Measurements from ENCODE around the gene EMP2.

DNA sequence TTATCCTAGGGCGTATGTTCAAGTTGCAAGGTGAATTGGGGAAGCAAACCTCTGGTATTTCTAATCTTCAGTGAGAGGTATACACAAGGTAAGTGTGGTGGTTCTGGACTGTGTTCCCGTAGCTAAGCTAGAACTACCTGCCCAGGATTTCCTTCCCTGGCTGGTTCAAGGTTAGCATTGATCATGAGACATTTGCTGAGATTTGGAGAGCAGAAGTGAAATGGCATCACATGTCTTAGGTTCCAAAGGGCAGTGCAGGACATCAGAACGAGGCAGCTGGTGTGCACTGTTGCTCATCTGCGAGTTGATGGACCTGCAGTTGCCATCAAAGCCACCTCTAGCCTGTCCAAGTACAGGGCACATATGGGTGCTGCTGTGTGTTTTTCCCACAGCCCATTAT, 95.2 kb downstream of the EMP2 start:
- TF ChIP-seq EP300 (conservative IDR thresholded peaks at IDR 0.05; ENCODE audit: poor library complexity, severe bottlenecking) = no peak
- TF ChIP-seq POLR2AphosphoS5 (IDR thresholded peaks at IDR 0.05) = no peak
- TF ChIP-seq, protein P1, sequence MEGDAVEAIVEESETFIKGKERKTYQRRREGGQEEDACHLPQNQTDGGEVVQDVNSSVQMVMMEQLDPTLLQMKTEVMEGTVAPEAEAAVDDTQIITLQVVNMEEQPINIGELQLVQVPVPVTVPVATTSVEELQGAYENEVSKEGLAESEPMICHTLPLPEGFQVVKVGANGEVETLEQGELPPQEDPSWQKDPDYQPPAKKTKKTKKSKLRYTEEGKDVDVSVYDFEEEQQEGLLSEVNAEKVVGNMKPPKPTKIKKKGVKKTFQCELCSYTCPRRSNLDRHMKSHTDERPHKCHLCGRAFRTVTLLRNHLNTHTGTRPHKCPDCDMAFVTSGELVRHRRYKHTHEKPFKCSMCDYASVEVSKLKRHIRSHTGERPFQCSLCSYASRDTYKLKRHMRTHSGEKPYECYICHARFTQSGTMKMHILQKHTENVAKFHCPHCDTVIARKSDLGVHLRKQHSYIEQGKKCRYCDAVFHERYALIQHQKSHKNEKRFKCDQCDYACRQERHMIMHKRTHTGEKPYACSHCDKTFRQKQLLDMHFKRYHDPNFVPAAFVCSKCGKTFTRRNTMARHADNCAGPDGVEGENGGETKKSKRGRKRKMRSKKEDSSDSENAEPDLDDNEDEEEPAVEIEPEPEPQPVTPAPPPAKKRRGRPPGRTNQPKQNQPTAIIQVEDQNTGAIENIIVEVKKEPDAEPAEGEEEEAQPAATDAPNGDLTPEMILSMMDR (IDR thresholded peaks at IDR 0.05; ENCODE audit: poor library complexity, severe bottlenecking) = no peak

Measured in neural cell (in vitro differentiated cells).